Measurements from ENCODE around the gene GALK1.

DNA sequence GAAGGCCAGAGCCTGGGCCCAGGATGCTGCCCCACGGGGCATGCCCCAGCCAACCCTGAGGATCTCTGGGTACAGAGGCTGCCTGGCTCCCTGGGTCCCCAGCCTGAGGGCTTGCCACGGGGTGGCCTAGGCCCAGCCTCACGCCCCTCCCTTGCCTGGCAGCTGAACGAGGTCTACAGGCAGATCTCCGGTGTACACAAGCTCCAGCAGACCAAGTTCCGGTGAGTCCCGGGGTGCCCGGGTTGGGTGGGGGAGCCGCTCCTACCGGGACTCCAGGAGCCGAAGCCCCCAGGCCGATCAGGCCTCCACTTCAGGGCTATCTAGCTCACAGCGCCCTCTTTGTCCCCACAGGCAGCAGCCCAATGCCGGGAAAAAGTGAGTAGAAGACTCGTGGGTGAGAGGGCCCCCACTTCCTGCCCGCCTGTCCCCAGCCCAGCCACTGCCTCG lies 24.3 kb downstream of the GALK1 start:
- TF ChIP-seq, protein P1, sequence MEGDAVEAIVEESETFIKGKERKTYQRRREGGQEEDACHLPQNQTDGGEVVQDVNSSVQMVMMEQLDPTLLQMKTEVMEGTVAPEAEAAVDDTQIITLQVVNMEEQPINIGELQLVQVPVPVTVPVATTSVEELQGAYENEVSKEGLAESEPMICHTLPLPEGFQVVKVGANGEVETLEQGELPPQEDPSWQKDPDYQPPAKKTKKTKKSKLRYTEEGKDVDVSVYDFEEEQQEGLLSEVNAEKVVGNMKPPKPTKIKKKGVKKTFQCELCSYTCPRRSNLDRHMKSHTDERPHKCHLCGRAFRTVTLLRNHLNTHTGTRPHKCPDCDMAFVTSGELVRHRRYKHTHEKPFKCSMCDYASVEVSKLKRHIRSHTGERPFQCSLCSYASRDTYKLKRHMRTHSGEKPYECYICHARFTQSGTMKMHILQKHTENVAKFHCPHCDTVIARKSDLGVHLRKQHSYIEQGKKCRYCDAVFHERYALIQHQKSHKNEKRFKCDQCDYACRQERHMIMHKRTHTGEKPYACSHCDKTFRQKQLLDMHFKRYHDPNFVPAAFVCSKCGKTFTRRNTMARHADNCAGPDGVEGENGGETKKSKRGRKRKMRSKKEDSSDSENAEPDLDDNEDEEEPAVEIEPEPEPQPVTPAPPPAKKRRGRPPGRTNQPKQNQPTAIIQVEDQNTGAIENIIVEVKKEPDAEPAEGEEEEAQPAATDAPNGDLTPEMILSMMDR (IDR thresholded peaks at IDR 0.05; ENCODE audit: low read depth, low read length), result peak; percentile 10; the same call in 1 of the 2 replicates
- no peak for TF ChIP-seq EZH2phosphoT487 (IDR thresholded peaks at IDR 0.05; ENCODE audit: low read depth)

Data from OCI-LY3 (cell line).